Activated naive CD4-positive, alpha-beta T cell treated with anti-CD3 and anti-CD28 coated beads for 36 hours (primary cell): Measurements from ENCODE around the gene KLK11. TPM values are rescaled to one million over a fixed set of nuclear protein-coding genes. Genes with fewer than 3 reads are reported as not detected.

Experiments used
- CTCF ChIA-PET: fragments of 350-600 bp; sonication (Branson Sonifier 250); formaldehyde crosslinking; loops from one replicate; lab custom pipeline; 2021; ENCODE audit warnings: antibody characterized with exemption; lab: Charles Lee
- DNase-seq: peaks from one replicate; pipeline ENCODE4 v3.0.0-alpha.2; 2020
- H3K27ac Mint-ChIP-seq: one replicate; pipeline ENCODE4 v1.8.0; 2021; ENCODE audit warnings: mild to moderate bottlenecking, mixed read lengths
- H3K27me3 Mint-ChIP-seq: one replicate; pipeline ENCODE4 v1.8.0; 2021; ENCODE audit warnings: low read depth, mixed read lengths
- H3K36me3 Mint-ChIP-seq: one replicate; pipeline ENCODE4 v1.8.0; 2021; ENCODE audit warnings: low read depth, mixed read lengths
- H3K4me1 Mint-ChIP-seq: one replicate; pipeline ENCODE4 v1.8.0; 2021; ENCODE audit warnings: low read depth, mixed read lengths
- H3K4me3 Mint-ChIP-seq: one replicate; pipeline ENCODE4 v1.8.0; 2021; ENCODE audit warnings: mild to moderate bottlenecking, moderate library complexity, mixed read lengths
- H3K9me3 Mint-ChIP-seq: one replicate; pipeline ENCODE4 v1.8.0; 2021; ENCODE audit warnings: mixed read lengths
- intact Hi-C: fragments of 100-400 bp; cut with micrococcal nuclease; formaldehyde crosslinking; loops from one replicate; pipeline ENCODE4 v1.15.1; 2023
- total RNA-seq, 2 experiments: library from RNA; stranded (reverse); gene quantifications; one replicate each; pipeline ENCODE4 v1.2.3, GENCODE V29; 2021

The KLK11 gene
- total RNA-seq, 2 experiments from 2014 or later, result not detected

DNA sequence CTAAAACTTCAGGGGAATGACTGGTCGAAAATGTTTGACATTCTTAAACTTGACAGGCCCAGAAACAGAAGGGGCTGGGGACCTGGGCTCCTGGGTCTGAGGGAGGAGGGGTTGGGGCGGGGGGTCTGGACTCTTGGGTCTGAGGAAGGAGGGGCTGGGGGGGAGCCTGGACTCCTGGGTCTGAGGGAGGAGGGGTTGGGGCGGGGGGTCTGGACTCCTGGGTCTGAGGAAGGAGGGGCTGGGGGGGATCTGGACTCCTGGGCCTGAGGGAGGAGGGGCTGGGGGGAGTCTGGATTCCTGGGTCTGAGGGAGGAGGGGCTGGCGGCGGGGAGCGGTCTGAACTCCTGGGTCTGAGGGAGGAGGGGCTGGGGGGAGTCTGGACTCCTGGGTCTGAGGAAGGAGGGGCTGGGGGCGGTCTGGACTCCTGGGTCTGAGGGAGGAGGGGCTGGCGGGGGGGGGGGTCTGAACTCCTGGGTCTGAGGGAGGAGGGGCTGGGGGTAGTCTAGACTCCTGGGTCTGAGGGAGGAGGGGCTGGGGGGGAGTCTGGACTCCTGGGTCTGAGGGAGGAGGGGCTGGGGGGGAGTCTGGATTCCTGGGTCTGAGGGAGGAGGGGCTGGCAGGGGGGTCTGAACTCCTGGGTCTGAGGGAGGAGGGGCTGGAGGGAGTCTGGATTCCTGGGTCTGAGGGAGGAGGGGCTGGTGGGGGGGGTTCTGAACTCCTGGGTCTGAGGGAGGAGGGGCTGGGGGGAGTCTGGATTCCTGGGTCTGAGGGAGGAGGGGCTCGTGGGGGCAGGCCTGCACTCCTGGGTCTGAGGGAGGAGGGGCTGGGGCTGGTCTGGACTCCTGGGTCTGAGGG is 51.5 kb downstream of the KLK11 start:
- Mint-ChIP-seq H3K4me3 (no peak overlapping the region), H3K27ac (no peak overlapping the region), H3K36me3 (no peaks in the 10 kb centered on the region), H3K9me3 (no peaks in the 10 kb centered on the region), H3K27me3 (peaks cover 42% of the 10 kb centered on the region), H3K4me1 (no peaks in the 10 kb centered on the region)
- CTCF ChIA-PET, result no interaction called here
- intact Hi-C loops, result no loop called here
- no peak for DNase-seq

DNA sequence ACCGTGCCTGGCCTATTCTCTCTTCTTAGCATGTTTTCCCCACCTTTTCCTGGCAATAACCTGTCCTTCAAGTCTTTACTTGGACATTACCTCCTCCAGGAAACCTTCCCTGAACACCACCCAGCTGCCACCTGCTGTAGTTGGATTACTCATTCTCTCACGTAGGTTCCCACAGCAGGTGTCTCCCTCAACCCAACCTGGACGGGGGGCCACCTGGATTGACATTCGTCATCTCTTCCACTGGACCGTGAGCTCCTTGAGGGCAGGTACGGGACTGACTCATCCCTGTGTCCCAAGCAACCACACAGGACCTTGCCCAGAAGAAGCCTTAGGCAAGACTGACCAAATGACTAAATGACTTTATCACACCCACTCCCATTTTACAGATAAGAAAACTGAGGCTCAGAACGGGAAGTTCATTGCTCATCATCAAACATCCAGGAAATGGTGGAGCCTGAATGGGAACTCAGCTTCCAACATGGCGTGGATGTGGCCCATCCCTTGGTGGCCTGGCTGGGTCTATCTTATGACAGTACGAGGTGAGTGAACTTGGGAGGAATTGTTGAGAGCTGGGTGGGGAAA is 53.5 kb downstream of the KLK11 start:
- H3K27me3 Mint-ChIP-seq, result peaks cover 40% of the 10 kb centered on the region

More for the DNA sequence above, 53.5 kb downstream of the KLK11 start:
- Mint-ChIP-seq H3K4me3 (no peak overlapping the region), H3K9me3 (no peaks in the 10 kb centered on the region), H3K27ac (no peak overlapping the region), H3K36me3 (no peaks in the 10 kb centered on the region), H3K4me1 (no peaks in the 10 kb centered on the region)
- no peak for DNase-seq
- CTCF ChIA-PET, result no interaction called here
- intact Hi-C loops, result no loop called here

Other genes with a start within 250 kb of the KLK11 start
- gene ACP4, start 236.2 kb downstream of the KLK11 start, total RNA-seq, result not detected
- 1 to 10 TPM in 1 of 2 experiments, under 1 TPM in 1; 0.79 to 1.1 TPM for gene KLK1, start 202.8 kb downstream of the KLK11 start, total RNA-seq
- gene KLK15, start 193.0 kb downstream of the KLK11 start, total RNA-seq, result not detected
- not detected for gene KLK3, start 171.7 kb downstream of the KLK11 start, total RNA-seq
- gene KLK2, start 153.2 kb downstream of the KLK11 start, total RNA-seq, result not detected
- not detected for gene KLK4, start 115.2 kb downstream of the KLK11 start, total RNA-seq
- gene KLK5, start 73.6 kb downstream of the KLK11 start, total RNA-seq, result not detected
- not detected for gene KLK6, start 57.0 kb downstream of the KLK11 start, total RNA-seq
- gene KLK7, start 42.7 kb downstream of the KLK11 start, total RNA-seq, result not detected
- not detected for gene KLK8, start 25.0 kb downstream of the KLK11 start, total RNA-seq
- not detected for gene KLK10, start 6.9 kb downstream of the KLK11 start, total RNA-seq
- not detected for gene KLK12, start 8.4 kb upstream of the KLK11 start, total RNA-seq
- gene KLK13, start 38.5 kb upstream of the KLK11 start, total RNA-seq, result not detected
- under 1 TPM; 0.69 to 0.79 TPM for gene KLK14, start 56.3 kb upstream of the KLK11 start, total RNA-seq
- gene CTU1, start 81.8 kb upstream of the KLK11 start, total RNA-seq, result 1 to 10 TPM; 9.2 to 9.9 TPM
- 1 to 10 TPM; 1.7 to 1.9 TPM for gene SIGLEC9, start 98.3 kb upstream of the KLK11 start, total RNA-seq
- gene SIGLEC7, start 115.7 kb upstream of the KLK11 start, total RNA-seq, result not detected
- 1 to 10 TPM in 1 of 2 experiments, under 1 TPM in 1; 0.69 to 1.1 TPM for gene CD33, start 198.5 kb upstream of the KLK11 start, total RNA-seq
- gene SIGLECL1, start 224.5 kb upstream of the KLK11 start, total RNA-seq, result not detected